OCI-LY7 (cell line): Measurements from ENCODE around the gene RNU5D-1. TPM values are rescaled to one million over a fixed set of nuclear protein-coding genes. Genes with fewer than 3 reads are reported as not detected.
A peak's percentile ranks its signal among the peaks of the same experiment; 100 is the strongest.

Experiments
- BruUV-seq: library from RNA; stranded (reverse); fragments of 400-500 nt; replicated peaks from 2 replicates; lab custom pipeline; 2021; lab: Mats Ljungman, UMichigan
- CTCF ChIA-PET: fragments of 300-600 bp; sonication (Branson Sonifier 250); formaldehyde crosslinking; loops from one replicate; lab custom pipeline; 2022; ENCODE audit warnings: antibody characterized with exemption; ENCODE audit not compliant: unreplicated experiment; lab: Charles Lee
- POLR2A ChIA-PET: fragments of 300-600 bp; sonication (Branson Sonifier 250); formaldehyde crosslinking; loops from one replicate; lab custom pipeline; 2022; ENCODE audit warnings: antibody characterized with exemption; lab: Charles Lee
- DNase-seq: peaks from one replicate; pipeline ENCODE4 v3.0.0-alpha.2; 2015; ENCODE audit warnings: low spot score
- H2AFZ ChIP-seq: fragments of 200-600 bp; sonication (generic), shearing (Covaris generic); 2 replicates; pipeline ENCODE4 v1.6.1; 2014; ENCODE audit warnings: mild to moderate bottlenecking, antibody characterized with exemption, low read length, moderate library complexity
- H3K27ac ChIP-seq: fragments of 200-600 bp; sonication (generic); 2 replicates; pipeline ENCODE4 v1.5.1; 2014; ENCODE audit warnings: mixed run types, low read depth, mild to moderate bottlenecking, moderate library complexity, low read length, inconsistent platforms; ENCODE audit not compliant: poor library complexity, severe bottlenecking
- H3K36me3 ChIP-seq: fragments of 200-600 bp; sonication (generic); 2 replicates; pipeline ENCODE4 v1.6.1; 2014; ENCODE audit warnings: mild to moderate bottlenecking, antibody characterized with exemption, low read length, moderate library complexity, mixed read lengths; ENCODE audit not compliant: insufficient read depth
- H3K4me1 ChIP-seq: fragments of 200-600 bp; sonication (generic); 2 replicates; pipeline ENCODE4 v1.5.1; 2014; ENCODE audit warnings: mild to moderate bottlenecking, low read length; ENCODE audit not compliant: insufficient read depth, poor library complexity, severe bottlenecking
- H3K4me2 ChIP-seq: fragments of 200-600 bp; sonication (generic); 2 replicates; pipeline ENCODE4 v1.6.1; 2014; ENCODE audit warnings: mild to moderate bottlenecking, low read length
- H3K4me3 ChIP-seq: fragments of 200-600 bp; sonication (generic); 2 replicates; pipeline ENCODE4 v1.5.1; 2014; ENCODE audit warnings: mild to moderate bottlenecking, low read depth, low read length; ENCODE audit not compliant: poor library complexity, severe bottlenecking
- H3K79me2 ChIP-seq: fragments of 200-600 bp; sonication (generic); 2 replicates; pipeline ENCODE4 v1.6.1; 2016; ENCODE audit warnings: low read depth, mild to moderate bottlenecking, low read length, moderate library complexity, mixed read lengths; ENCODE audit not compliant: insufficient read depth
- H3K9me2 ChIP-seq: fragments of 200-600 bp; sonication (generic); 2 replicates; pipeline ENCODE4 v1.6.1; 2016; ENCODE audit warnings: mild to moderate bottlenecking, low read length, mixed read lengths; ENCODE audit not compliant: insufficient read depth
- H3K9me3 ChIP-seq: fragments of 200-600 bp; sonication (generic); 2 replicates; pipeline ENCODE4 v1.6.1; 2014; ENCODE audit warnings: mild to moderate bottlenecking, mixed run types, low read length, mixed read lengths
- H4K20me1 ChIP-seq: fragments of 200-600 bp; sonication (generic); 2 replicates; pipeline ENCODE4 v1.6.1; 2014; ENCODE audit warnings: mild to moderate bottlenecking, antibody characterized with exemption, low read length, moderate library complexity, mixed read lengths; ENCODE audit not compliant: insufficient read depth
- CTCF ChIP-seq: fragments of 200-600 bp; sonication (generic); conservative IDR thresholded peaks from 2 replicates; pipeline ENCODE4 v1.5.1; 2014; ENCODE audit warnings: mild to moderate bottlenecking, antibody characterized with exemption, low read length, moderate library complexity, mixed read lengths
- EZH2phosphoT487 ChIP-seq: fragments of 200-600 bp; sonication (generic); IDR thresholded peaks from 2 replicates; pipeline ENCODE4 v1.6.1; 2018; ENCODE audit warnings: low read depth, borderline replicate concordance, mild to moderate bottlenecking, mixed run types, antibody characterized with exemption, low read length, moderate library complexity, mixed read lengths
- intact Hi-C: fragments of 100-400 bp; cut with micrococcal nuclease; formaldehyde crosslinking; loops from one replicate; pipeline ENCODE4 v1.10.0; 2022; ENCODE audit not compliant: unreplicated experiment
- total RNA-seq, 2 experiments: library from RNA; depleted of rRNA in 1 of 2; stranded (reverse); fragments of >200 nt in 1 of 2; shearing (Covaris generic) in 1 of 2; gene quantifications; 2 replicates each; pipeline ENCODE4 v1.2.3, GENCODE V29; 2014 to 2022

RNU5D-1 gene
- total RNA-seq, 2 experiments from 2014 or later, result not detected

GRCh38 chr1:44717156-44717555 is 13.8 kb downstream of the RNU5D-1 start:
- no peak for TF ChIP-seq EZH2phosphoT487
- TF ChIP-seq CTCF, result no peak
- CTCF ChIA-PET, result no interaction called here
- no peaks in the 10 kb centered on the region for H3K9me3 ChIP-seq
- POLR2A ChIA-PET, result interaction anchor here (0.6 to 10.3 kb wide), 8 partner anchors 13 to 783 kb away, joined by 3 to 137 read pairs (median 4); partner anchors contain the start of genes ARMH1, CCDC163, MMACHC and RNU5D-1
- H3K4me3 ChIP-seq, result no peak overlapping the region
- no peak overlapping the region for H2AFZ ChIP-seq
- no peaks in the 10 kb centered on the region for H4K20me1 ChIP-seq
- H3K4me1 ChIP-seq, result peaks cover 80% of the 10 kb centered on the region
- intact Hi-C loops, result no loop called here
- H3K9me2 ChIP-seq, result no peaks in the 10 kb centered on the region
- BruUV-seq, result no TSS peak
- peak overlapping the region; percentile 50; the same call in 1 of the 2 replicates for H3K4me2 ChIP-seq
- H3K36me3 ChIP-seq, result no peaks in the 10 kb centered on the region
- H3K79me2 ChIP-seq, result no peaks in the 10 kb centered on the region
- peak overlapping the region; percentile 7 for H3K27ac ChIP-seq
- no peak for DNase-seq

- H3K9me2 ChIP-seq, result no peaks in the 10 kb centered on the region
- H3K79me2 ChIP-seq, result no peaks in the 10 kb centered on the region
- H3K4me2 ChIP-seq, result peak overlapping the region; percentile 66
- H3K4me3 ChIP-seq, result peak overlapping the region; percentile 21
- no peaks in the 10 kb centered on the region for H4K20me1 ChIP-seq
- intact Hi-C loops, result loop anchor here (1.0 kb wide), 1 partner anchor 60 kb away; no protein-coding TSS in a partner anchor
- no peaks in the 10 kb centered on the region for H3K9me3 ChIP-seq
- peak; percentile 92 for DNase-seq
- H3K36me3 ChIP-seq, result no peaks in the 10 kb centered on the region
- ChIA-PET CTCF (no interaction called here), POLR2A (interaction anchor here (0.7 to 10.3 kb wide), 6 partner anchors 8 to 36 kb away, joined by 3 to 137 read pairs (median 37); partner anchors contain the start of gene RNU5D-1)
- TF ChIP-seq EZH2phosphoT487 (no peak), CTCF (peak; percentile 97)
- peaks cover 80% of the 10 kb centered on the region for H3K4me1 ChIP-seq
- H3K27ac ChIP-seq, result peak overlapping the region; percentile 96
- no TSS peak for BruUV-seq
- H2AFZ ChIP-seq, result peak overlapping the region; percentile 90; the same call in 1 of the 2 replicates
Measured at GRCh38 chr1:44714944-44715571, 15.9 kb downstream of the RNU5D-1 start.

- no peak for TF ChIP-seq EZH2phosphoT487
- TF ChIP-seq CTCF, result no peak
- peak overlapping the region; percentile 96 for H3K27ac ChIP-seq
- peaks cover 76% of the 10 kb centered on the region for H3K4me1 ChIP-seq
- intact Hi-C loops, result no loop called here
- peak overlapping the region; percentile 66 for H3K4me2 ChIP-seq
- no peaks in the 10 kb centered on the region for H4K20me1 ChIP-seq
- ChIA-PET CTCF (no interaction called here), POLR2A (interaction anchor here (0.7 to 10.3 kb wide), 7 partner anchors 8 to 591 kb away, joined by 3 to 137 read pairs (median 5); partner anchors contain the start of gene RNU5D-1)
- no TSS peak for BruUV-seq
- DNase-seq, result peak; percentile 63
- no peaks in the 10 kb centered on the region for H3K79me2 ChIP-seq
- H3K9me3 ChIP-seq, result no peaks in the 10 kb centered on the region
- H2AFZ ChIP-seq, result peak overlapping the region; percentile 90; the same call in 1 of the 2 replicates
- no peaks in the 10 kb centered on the region for H3K9me2 ChIP-seq
- no peak overlapping the region for H3K4me3 ChIP-seq
- H3K36me3 ChIP-seq, result no peaks in the 10 kb centered on the region
Measured at GRCh38 chr1:44714532-44714931, 16.4 kb downstream of the RNU5D-1 start.
